ENCODE measurements around the gene PKNOX1.
"Not testable (repeated sequence)": the region's sequence is repeated elsewhere in the genome, so short reads cannot be mapped to it uniquely, and the experiment has no call there.

PKNOX1 gene, protein sequence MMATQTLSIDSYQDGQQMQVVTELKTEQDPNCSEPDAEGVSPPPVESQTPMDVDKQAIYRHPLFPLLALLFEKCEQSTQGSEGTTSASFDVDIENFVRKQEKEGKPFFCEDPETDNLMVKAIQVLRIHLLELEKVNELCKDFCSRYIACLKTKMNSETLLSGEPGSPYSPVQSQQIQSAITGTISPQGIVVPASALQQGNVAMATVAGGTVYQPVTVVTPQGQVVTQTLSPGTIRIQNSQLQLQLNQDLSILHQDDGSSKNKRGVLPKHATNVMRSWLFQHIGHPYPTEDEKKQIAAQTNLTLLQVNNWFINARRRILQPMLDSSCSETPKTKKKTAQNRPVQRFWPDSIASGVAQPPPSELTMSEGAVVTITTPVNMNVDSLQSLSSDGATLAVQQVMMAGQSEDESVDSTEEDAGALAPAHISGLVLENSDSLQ

DNA sequence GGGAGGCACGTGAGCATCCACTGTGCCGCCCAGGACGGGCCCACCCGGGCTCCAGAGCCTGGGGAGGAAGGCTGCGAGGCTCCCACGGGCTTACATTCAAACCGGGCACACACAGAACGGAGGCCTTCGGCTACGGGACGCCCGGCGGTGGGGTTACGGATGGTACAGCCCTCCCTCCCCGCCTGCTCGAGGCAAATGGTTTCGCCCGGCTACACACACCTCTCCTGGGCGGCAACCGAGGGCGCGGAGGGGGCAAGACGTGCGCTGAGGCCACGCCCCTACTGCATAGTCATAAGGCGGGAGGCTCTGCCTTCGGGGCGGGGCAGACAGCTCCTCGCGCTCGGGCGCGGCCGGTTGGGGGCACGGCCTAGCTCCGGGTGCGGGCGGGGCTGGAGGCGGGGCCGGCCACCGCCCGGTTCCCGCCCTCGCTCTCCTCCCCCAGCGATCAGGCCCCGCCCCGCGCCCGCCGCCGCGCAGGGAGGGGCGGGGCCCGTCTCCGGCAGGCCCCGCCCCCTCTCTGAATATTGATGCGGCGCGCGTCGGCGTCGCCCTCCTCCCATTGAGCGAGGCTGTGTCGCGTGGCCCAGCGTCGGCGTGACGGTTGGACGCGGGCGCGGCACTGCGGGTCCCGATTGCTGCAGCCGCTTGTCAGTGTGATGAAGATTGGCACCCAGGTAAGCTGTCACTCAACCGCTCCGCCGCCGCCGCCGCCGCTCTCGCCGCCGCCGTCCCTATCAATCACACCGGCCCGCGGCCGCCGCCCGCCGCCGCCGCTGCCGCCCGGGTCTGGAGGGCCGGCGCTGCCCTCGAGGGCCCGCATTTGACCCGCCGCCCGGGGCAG, at the start of gene PKNOX1:
PKNOX1 (plus strand) TSS at position 572 of the 841 bp plus-strand sequence. CDS start 29,820 bp downstream, outside the sequence.
- DNase-seq, result peak; percentile 93

DNA sequence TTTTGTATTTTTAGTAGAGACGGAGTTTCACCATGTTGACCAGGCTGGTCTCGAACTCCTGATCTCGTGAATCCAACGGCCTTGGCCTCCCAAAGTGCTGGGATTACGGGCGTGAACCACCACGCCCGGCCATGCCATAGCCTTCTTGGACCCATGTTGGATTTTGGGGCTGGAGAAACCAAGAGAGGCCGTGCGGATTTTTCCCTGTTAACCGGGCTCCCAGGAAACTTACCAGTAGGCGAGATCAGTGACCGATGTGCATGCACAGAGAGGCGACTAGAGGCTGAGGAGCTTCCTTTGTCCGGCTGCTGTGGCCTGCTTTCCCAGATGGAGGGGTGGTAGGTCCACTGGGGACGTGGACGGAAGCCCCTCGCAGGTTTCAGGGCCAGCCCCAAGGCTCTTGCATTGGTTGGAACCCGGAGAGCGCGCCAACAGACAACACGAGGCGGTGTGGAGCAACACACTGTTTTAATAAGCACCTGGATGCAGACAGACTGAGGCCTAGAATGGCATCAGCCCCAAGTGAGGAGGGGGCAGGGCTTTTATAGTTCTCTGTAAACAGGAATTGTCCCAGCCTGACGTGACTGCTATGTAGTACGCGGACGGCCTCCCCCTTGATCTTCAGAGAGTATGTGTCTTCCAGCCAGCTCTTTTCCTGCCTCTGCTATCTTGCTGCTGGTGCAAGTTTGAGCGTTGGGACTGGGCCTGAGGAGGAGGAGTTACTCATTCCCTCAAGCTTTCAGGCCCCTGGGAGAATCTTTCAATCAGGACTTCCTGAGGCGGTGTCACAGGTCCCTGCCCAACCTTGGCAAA, 49.0 kb upstream of the PKNOX1 start, which contains the start of gene ERVH48-1:
ERVH48-1 (minus strand) TSS at position 517 of the 813 bp plus-strand sequence. CDS start 6,624 bp downstream, outside the sequence.
- DNase-seq, result no peak

DNA sequence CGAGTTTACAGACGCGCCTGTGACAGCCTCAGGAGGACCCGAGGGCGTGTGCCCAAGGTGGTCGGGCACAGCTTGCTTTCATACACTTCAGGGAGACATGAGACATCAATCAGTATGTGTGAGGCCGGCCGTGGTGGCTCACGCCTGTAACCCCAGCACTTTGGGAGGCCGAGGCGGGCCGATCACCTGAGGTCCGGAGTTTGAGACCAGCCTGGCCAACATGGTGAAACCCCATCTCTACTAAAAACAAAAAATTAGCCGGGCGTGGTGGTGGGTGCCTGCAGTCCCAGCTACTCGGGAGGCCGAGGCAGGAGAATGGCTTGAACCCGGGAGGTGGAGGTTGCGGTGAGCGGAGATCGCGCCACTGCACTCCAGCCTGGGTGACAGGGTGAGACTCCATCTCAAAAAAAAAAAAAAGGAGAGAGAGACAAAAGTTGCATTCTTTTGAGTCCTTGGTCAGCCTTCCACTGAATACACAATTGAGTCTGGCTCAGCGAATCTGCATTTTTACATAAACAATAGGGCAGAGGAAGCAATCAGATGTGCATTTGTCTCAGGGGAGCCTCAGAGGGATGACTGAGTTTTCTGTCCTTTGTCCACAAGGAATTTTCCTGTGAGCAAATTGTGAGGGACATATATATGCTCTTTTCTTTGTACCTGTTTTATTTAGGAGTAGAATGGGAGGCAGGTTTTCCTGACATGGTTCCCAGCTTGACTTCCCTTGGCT, 46.7 kb upstream of the PKNOX1 start:
- not testable (repeated sequence) for DNase-seq

DNA sequence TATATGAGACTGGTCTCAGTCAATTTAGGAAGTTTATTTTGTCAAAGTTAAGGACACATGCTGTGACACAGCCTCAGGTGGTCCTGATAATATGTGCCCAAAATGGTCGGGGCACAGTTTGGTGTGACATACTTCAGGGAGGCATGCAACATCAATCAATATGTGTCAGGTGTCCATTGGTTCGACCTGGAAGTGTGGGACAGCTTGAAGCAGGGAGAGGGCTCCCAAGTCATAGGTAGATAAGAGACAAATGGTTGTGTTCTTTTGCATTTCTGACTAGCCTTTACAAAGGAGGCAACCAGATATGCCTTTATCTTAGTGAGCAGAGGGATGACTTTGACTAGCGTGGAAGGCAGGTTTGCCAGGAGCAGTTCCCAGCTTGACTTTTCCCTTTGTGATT, 44.4 kb upstream of the PKNOX1 start:
- no peak for DNase-seq

DNA sequence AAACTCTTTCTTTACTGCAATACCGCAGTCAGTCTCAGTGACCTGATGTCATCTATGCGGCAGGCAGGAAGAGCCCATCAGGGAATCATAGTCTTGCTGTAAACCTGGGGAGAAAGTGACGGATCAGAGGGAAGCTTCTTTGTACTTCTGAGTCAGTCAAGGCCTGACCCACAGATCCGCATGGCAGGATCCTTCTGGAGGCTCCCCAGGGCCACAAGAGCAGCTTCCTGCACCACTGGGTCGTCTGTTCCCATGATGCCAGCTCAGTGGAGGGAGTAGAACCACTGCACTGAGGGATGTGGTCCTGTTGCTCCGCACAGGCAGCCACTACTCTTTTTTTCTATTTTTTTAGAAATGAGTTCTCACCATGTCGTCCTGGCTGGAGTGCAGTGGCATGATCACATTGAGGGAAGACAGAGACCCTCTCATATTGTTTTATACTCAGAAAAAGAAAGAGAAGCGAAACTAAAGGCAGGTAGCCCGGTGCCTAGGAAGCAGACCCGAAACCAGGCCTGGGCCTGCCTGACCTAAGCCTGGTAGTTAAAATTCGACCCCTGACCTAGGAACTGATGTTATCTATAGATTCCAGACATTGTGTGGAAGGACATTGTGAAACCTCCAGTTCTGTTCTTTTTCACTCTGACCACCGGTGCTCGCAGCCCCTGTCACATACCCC, 42.7 kb upstream of the PKNOX1 start:
- DNase-seq, result no peak

DNA sequence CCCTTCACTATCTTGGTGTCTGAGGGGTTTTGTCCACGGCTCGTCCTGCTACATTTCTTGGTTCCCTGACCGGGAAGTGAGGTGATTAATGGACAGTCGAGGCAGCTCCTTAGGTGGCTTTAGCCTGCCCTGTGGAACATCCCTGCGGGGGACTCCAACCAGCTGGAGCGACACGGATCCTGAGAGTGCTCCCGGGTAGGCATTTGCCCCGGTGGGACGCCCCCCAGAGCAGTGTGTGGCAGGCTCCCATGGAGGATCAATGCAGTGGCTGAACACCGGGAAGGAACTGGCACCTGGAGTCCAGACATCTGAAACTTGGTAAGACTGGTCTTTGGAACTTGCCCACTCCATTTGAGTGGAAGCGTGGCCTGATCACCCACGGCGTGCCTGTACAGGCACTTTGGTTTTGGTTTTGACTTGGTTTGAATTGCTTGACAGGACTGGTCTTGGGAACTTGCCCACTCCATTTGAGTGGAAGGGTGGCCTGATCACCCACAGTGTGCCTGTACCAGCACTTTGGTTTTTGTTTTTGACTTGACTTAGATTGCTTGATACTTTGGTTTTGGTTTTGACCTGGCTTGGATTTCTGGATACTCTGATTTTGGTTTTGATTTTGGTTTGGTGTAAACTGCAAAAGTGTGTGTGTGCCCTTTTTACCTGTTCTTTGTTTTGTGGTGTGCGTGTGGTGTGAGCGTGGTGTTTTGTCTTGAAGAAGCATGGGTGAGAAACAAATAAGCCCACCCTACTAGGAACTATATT, 41.8 kb upstream of the PKNOX1 start:
- not testable (repeated sequence) for DNase-seq

DNA sequence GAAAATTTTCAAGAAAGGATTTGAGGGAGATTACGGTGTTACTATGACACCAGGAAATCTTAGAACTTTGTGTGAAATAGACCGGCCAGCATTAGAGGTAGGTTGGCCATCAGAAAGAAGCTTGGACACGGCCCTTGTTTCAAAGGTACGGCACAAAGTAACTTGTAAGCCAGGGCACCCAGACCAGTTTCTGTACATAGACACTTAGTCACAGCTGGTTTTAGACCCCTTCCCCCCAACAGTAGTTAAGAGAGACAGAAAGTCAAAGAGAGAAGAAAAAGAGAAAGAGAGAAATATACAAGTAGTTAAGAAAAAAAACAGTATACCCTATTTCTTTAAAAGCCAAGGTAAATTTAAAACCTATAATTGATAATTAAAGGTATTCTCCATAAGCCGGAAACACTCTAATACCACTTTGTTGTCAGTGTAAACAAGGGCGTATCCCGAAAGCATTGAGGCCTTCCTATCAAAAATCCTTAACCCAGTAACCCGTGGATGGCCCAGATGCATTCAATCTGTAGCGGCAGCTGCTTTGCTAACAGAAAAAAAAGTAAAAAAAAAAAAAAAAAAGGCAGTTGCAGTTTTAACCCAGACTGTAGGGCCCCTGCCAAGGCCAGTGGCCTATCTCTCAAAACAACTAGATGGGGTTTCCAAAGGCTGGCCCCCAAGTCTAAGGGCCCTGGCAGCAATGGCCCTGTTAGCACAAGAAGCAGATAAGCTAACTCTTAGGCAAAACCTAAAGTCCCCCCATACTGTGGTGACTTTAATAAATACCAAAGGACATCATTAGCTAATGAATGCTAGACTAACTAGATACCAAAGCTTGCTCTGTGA, 41.0 kb upstream of the PKNOX1 start:
- not testable (repeated sequence) for DNase-seq

DNA sequence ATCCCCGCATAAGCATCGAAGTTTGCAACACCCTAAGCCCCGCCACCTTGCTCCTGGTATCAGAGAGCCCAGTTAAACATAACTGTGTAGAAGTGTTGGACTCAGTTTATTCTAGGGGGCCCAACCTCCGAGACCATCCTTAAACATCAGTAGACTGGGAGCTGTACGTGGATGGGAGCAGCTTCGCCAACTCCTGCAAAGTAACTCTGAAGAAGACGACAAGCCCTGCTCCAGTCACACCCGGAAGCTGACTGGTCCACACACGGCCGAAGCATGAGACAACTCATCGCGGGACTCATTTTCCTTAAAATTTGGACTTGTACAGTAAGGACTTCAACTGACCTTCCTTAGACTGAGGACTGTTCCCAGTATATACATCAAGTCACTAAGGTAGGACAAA, 40.4 kb upstream of the PKNOX1 start:
- not testable (repeated sequence) for DNase-seq

DNA sequence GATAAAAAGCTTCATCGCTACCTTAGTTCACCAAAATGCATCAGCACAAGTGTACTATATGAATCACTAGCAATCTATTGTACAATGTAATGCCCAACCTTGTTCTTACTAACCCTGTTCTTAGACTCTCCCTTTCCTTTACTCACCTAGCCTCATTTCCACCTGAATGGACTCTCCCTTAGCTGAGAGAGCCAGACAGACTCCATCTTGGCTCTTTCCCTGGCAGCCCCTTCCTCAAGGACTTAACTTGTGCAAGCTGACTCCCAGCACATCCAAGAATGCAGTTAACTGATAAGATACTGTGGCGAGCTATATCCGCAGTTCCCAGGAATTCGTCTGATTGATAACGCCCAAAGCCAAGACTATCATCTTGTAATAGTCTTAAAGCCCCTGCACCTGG, 38.0 kb upstream of the PKNOX1 start:
- DNase-seq, result not testable (repeated sequence)

DNA sequence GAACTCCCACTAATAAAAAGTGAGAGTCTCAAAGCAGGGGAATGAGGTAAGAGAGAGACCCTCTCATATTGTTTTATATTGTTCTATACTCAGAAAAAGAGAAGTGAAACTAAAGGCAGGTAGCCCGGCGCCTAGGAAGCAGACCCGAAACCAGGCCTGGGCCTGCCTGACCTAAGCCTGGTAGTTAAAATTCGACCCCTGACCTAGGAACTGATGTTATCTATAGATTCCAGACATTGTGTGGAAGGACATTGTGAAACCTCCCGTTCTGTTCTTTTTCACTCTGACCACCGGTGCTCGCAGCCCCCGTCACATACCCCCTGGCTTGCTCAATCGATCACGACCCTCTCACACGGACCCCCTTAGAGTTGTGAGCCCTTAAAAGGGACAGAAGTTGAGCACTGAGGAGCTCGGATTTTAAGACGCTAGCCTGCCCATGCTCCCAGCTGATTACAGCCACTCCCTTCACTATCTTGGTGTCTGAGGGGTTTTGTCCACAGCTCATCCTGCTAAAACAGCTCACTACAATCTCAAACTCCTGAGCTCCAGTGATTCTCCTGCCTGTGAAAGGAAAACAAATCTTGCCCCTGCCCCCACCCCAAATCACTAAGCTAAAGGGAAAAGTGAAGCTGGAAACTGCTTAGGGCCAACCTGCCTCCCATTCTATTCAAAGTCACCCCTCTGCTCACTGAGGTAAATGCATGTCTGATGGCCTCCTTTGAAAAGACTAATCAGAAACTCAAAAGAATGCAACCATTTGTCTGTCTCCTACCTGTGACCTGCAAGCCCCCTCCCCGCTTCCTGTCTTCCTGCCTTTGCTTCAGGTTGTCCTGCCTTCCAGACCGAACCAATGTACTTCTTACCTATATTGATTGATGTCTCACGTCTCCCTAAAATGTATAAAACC, 37.1 kb upstream of the PKNOX1 start:
- not testable (repeated sequence) for DNase-seq

DNA sequence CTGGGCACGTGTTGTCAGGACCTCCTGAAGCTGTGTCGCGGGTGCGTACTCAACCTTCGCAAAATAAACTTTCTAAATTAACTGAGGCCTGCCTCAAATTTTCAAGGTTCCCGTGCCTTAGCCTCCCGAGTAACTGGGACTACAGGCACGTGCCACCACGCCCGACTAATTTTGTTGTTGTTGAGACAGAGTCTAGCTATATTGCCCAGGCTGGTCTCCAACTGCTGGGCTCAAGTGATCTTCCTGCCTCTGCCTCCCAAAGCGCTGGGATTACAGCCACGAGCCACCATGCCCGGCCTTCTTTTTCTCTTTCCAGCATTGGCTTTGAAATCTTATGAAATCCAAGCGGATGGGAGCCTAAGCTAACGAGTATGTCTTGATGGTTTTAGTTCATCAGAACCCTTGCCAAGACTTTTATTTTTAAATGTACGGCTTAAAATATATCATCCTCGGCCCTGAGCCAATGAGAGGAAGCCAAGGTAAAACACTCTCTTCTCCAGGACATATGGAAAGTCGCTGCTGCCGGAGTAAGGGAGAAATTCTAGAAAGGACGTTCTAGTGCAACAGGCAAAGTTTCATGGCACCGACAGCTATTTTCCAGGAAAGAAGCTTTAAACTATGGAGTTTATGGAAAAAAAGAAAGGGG, 36.3 kb upstream of the PKNOX1 start:
- DNase-seq, result no peak

DNA sequence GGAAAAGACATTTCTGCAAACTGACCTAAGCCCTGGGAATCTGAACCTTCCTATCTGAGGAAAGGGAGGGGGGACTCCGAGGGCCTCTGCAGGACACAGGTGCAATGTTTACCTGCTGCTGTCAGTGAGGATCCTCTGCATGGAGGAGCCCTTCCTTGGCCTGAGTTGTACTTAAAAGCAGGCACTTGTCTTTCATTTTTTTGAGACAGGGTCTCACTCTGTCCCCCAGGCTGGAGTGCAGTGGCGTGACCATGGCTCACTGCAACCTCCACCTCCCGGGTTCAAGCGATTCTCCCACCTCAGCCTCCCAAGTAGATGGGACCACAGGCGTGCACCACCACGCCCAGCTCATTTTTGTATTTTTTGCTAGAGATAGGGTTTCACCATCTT, 35.8 kb upstream of the PKNOX1 start:
- DNase-seq, result not testable (repeated sequence)

DNA sequence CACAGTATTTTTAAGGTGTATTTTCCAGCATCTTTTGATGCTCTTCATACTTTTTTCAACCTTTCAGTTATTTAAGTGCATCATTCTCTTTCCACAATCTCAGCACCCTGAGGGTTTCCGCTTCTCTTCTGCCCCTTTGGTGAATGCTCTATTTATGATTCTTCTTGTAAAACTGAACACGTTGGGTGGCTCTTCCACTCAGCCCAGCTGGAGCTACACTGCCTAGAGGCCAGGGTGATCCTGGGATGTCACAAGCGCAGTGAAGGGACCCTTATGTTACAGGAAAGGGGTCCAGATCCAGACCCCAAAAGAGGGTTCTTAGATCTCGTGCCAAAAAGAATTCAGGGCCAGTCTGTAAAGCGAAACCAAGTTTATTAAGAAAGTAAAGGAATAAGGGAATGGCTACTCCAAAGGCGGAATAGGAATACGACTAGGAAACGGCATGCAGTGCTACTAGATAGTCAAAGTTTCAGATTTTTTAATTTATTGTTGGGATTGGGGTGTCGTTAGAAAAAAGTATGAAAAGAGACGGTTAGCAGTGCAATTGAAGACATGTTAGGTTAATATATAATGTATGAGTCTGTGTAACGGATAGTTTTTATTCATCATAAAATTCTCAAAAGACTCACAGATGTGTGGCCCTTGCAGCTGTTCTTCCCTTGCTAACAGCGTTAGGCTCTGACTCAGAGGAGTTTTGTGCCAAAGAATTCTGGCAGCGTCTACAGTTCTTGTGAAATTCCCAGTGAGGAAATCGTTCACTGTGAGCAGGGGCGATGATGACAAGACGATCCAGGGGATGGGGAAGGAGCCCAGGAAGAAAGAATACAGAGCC, 34.6 kb upstream of the PKNOX1 start:
- peak; percentile 40 for DNase-seq

DNA sequence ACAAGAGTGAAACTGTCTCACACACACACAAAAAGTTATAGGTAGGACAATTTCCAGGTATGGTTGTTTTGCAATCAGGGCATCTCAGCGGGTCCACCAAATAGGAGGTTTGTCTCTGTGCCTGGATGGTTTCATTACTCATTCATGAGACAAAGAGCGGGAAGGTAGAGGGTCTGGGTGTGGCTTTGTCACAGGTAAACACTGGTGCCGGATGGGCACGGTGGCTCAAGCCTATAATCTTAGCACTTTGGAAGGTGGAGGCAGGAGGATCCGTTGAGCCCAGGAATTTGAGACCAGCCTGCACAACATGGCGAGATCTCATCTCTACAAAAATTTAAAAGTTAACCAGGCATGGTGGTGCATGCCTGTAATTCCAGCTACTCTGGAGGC, 32.7 kb upstream of the PKNOX1 start:
- DNase-seq, result no peak

DNA sequence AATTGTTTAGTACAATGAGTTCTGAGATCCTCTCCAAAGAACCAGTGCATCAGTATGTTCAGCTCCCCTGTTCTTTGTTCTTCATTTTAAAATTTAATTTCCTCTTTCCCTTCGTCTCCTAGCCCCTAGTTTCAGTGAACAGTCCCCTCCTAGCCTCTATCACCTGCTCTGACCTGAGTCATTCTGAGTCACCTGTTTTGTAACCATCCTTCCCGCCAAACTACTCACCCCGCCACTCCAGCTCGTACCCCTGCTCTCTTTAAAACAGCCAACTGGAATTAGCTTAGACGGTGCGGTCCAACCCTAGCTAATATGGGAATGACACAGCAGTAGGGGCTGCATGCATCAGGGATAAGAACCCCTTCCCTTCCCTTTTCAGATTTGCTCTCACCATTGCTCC, 32.1 kb upstream of the PKNOX1 start:
- DNase-seq, result no peak

DNA sequence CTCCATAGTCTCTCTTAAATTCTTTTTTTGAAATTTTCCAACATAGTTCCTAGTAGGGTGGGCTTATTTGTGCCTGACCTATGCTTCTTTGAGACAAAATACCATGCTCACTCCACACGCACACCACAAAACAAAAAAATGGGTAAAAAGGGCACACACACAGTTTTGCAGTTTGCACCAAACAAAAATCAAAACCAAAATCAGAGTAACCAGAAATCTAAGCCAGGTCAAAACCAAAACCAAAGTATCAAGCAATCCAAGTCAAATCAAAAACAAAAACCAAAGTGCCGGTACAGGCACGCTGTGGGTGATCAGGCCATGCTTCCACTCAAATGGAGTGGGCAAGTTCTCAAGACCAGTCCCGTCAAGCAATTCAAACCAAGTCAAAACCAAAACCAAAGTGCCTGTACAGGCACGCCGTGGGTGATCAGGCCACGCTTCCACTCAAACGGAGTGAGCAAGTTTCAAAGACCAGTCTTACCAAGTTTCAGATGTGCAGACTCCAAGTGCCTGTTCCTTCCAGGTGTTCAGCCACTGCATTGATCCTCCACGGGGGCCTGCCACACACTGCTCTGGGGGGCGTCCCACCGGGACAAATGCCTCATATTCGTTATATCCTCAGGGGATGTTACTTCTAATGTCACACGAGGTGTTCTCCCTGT, 25.1 kb upstream of the PKNOX1 start:
- not testable (repeated sequence) for DNase-seq

DNA sequence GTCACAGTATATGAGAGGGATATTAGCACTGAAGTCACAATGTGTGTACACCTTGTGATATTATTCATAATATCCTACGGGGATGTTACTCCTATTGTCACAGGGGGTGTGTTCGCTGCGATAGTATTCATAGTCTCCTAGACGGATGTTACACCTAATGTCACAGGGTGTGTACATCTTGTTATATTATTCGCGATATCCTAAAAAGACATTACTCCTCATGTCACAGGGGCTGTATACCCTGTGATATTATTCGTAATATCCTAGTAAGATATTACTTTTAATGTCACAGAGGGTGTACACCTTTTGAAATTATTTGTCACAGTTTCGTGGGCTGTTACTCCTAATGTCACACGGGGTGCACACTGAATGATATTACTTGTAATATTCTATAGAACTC, 23.2 kb upstream of the PKNOX1 start:
- not testable (repeated sequence) for DNase-seq

All from DMS 273 treated with DMSO at 0.1 percent for 48 hours (cell line).